Loucy (cell line): Measurements from ENCODE around the gene CD300E.

Experiments
- CTCF ChIP-seq: fragments of 200-600 bp; sonication (generic); conservative IDR thresholded peaks from 2 replicates; pipeline ENCODE4 v1.5.1; 2014; ENCODE audit warnings: mild to moderate bottlenecking, antibody characterized with exemption, low read length
- EZH2phosphoT487 ChIP-seq: fragments of 200-600 bp; IDR thresholded peaks from 2 replicates; pipeline ENCODE4 v1.6.1; 2018; ENCODE audit warnings: antibody characterized with exemption, mild to moderate bottlenecking, moderate library complexity, borderline replicate concordance

- peak; percentile 76 for TF ChIP-seq CTCF
- no peak for TF ChIP-seq EZH2phosphoT487
Measured at GRCh38 chr17:74646231-74646630, 22.7 kb upstream of the CD300E start.
